ENCODE data around the gene LRRC25.

DNA sequence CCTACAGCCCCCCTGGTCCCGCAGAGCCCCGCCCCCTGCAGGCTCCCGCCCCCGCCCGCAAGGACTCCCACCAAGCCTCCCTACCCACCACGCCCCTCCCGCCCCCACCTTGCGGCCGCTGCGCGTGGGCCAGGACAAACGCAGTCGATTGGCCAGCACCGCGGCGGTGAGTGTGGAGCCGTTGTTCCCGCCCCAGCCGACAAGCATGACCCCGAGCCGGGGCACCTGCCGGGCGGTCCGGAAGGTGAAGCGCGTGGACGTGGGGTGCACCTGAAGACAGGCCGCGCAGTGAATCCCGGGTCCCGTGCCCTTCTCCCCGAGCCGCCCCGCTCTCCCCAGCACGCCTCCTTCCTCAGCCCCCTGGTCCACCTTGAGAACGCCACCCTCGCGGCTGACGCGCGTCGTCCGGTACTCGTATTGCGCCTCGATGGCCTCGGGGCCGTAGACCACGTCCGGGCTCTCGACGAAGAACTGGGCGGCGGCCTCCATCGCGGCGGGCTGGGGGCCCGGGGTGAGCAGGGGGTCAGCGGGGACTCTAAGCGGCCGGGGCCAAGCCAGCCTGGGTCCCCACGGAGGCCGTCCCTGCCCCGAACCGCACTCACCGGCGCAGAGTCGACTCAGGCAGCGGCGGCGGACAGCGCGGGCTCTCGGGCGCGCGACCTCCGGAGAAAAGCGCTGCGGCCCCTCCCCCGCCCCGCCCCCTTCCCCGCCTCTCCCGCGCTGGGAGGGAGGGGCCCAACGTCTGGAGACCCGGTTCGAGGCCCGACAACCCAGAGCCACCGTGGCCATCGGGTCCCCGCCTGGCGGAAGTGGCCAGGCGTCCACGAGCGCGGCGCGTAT is 40.3 kb upstream of the LRRC25 start, which contains the start of gene ISYNA1:
- peak; percentile 15 to 45 (median 39) for TF ChIP-seq POLR2A (IDR thresholded peaks at IDR 0.05)
- TF ChIP-seq, protein P1, sequence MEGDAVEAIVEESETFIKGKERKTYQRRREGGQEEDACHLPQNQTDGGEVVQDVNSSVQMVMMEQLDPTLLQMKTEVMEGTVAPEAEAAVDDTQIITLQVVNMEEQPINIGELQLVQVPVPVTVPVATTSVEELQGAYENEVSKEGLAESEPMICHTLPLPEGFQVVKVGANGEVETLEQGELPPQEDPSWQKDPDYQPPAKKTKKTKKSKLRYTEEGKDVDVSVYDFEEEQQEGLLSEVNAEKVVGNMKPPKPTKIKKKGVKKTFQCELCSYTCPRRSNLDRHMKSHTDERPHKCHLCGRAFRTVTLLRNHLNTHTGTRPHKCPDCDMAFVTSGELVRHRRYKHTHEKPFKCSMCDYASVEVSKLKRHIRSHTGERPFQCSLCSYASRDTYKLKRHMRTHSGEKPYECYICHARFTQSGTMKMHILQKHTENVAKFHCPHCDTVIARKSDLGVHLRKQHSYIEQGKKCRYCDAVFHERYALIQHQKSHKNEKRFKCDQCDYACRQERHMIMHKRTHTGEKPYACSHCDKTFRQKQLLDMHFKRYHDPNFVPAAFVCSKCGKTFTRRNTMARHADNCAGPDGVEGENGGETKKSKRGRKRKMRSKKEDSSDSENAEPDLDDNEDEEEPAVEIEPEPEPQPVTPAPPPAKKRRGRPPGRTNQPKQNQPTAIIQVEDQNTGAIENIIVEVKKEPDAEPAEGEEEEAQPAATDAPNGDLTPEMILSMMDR (IDR thresholded peaks at IDR 0.05), result no peak

Data from body of pancreas (tissue), 4 donors.